Fibroblast of villous mesenchyme (primary cell): Measurements from ENCODE around the gene F13A1. TPM values are rescaled to one million over a fixed set of nuclear protein-coding genes. Genes with fewer than 3 reads are reported as not detected.

ENCODE experiments used
- DNase-seq: peaks from one replicate; pipeline ENCODE4 v3.0.0-alpha.2; 2010; ENCODE audit warnings: low read depth
- H3K4me3 ChIP-seq: 2 replicates; pipeline ENCODE4 v1.5.1; 2011; ENCODE audit warnings: low read depth, mild to moderate bottlenecking, low read length
- CTCF ChIP-seq: IDR thresholded peaks from 2 replicates; pipeline ENCODE4 v1.5.1; 2012; ENCODE audit warnings: low read depth, mild to moderate bottlenecking, low read length; ENCODE audit not compliant: insufficient read depth
- total RNA-seq: library from RNA; depleted of rRNA; stranded (reverse); fragments of >200 nt; gene quantifications from 2 replicates; pipeline ENCODE4 v1.2.3, GENCODE V29; 2012

The F13A1 gene
- total RNA-seq, 1 donor, result not detected

DNA sequence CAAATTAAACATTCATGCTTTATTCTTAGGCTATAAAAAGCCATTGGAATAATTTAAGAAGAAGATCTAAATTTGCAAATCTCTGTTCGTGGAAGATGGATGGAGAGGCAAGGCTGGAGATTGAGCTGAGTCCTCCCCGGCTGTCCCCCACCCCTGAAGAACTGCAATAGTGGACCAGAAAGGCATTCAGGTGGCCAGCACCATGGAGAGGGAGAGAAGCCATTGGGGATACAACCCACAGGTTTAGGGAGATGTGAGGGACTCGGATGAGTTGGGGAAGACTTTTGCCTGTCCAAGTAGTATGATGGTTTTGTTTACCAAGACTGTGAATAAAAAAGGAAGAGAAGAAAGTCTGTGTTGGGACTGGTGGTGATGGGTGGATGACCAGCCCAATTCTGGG is 120.8 kb downstream of the F13A1 start:
- H3K4me3 ChIP-seq, result no peak overlapping the region
- TF ChIP-seq CTCF, result no peak
- no peak for DNase-seq

DNA sequence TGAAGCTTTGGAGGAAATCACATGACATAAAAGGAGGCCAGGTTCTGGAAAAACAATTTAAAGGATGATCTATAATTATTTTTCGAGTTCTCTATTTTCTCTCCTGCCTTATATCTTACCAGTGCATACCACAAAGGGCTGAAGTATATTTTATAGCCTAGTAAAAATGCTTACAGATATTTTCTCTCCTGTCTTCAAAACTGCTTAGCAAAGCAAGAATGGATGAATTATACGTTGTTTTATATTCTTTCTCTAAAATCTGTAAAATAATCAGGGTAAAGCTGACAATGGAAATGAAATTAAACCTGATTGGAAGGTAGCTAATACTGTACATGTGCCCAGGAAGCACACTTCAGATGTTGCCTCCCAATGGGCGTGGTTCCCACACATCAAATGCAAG is 123.7 kb downstream of the F13A1 start:
- no peak for TF ChIP-seq CTCF
- no peak for DNase-seq
- H3K4me3 ChIP-seq, result no peak overlapping the region

- DNase-seq, result no peak
- H3K4me3 ChIP-seq, result no peak overlapping the region
- TF ChIP-seq CTCF, result no peak
Observed at GRCh38 chr6:6195080-6195479, 125.4 kb downstream of the F13A1 start.

- DNase-seq, result no peak
- no peak for TF ChIP-seq CTCF
- no peak overlapping the region for H3K4me3 ChIP-seq
Observed at GRCh38 chr6:6193221-6193745, 127.2 kb downstream of the F13A1 start.

GRCh38 chr6:6191909-6192308 is 128.6 kb downstream of the F13A1 start:
- no peak for TF ChIP-seq CTCF
- H3K4me3 ChIP-seq, result no peak overlapping the region
- DNase-seq, result no peak

DNA sequence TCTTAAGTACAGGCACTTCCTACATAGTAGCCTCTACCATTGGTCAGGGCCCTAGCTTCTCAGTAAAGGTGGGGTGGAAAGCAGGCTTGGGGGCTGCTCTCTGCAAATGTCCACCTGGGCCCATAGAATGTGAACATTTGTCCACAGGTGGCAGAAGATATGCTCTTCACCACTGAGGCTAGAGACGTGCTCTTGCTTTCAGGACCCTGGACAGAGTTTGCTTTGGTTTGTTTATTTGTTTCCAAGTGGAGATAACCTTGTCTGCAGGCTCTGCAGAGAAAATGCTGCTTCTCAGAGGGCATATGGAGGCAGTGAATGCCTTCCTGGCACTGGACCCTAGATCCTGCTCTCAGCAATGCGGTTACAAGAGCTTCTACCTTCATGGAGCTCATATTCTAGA is 129.0 kb downstream of the F13A1 start:
- no peak overlapping the region for H3K4me3 ChIP-seq
- TF ChIP-seq CTCF, result no peak
- no peak for DNase-seq

GRCh38 chr6:6180684-6181083 is 139.8 kb downstream of the F13A1 start:
- no peak for TF ChIP-seq CTCF
- DNase-seq, result no peak
- H3K4me3 ChIP-seq, result no peak overlapping the region
